T-helper 1 cell treated with Interleukin-12 subunit alpha and Interleukin-12 subunit beta and Interleukin-4 antibody, amounts not matched to agents 30 ng/mL and 1 ng/mL, for 36 hours (primary cell): ENCODE data around the gene SNAI3. TPM values are rescaled to one million over a fixed set of nuclear protein-coding genes. Genes with fewer than 3 reads are reported as not detected.

ENCODE experiments used
- intact Hi-C: fragments of 100-400 bp; cut with micrococcal nuclease; formaldehyde crosslinking; loops from one replicate; pipeline ENCODE4 v1.15.1; 2024
- total RNA-seq: library from RNA; stranded (reverse); gene quantifications from 2 replicates; pipeline ENCODE4 v1.2.3, GENCODE V29; 2022

SNAI3 gene
- total RNA-seq, result 11.7 and 12.1 TPM in 2 replicates

GRCh38 chr16:88686439-88687253 is at the start of gene SNAI3:
Gene SNAI3, minus strand, starts transcription at chr16:88686507. Its CDS starts 101 bp downstream, at chr16:88686406.
- intact Hi-C loops, result loop anchor here (1.0 kb wide), 5 partner anchors 15 to 116 kb away; partner anchors contain the start of genes CTU2, CYBA, MVD and RNF166

- intact Hi-C loops, result loop anchor here (2.0 kb wide), 2 partner anchors 431 to 481 kb away; partner anchors contain the start of gene ZNF778
Measured at GRCh38 chr16:88736088-88736487, 49.8 kb upstream of the SNAI3 start.

- intact Hi-C loops, result loop anchor here (2.0 kb wide), 2 partner anchors 431 to 481 kb away; partner anchors contain the start of gene ZNF778
Measured at GRCh38 chr16:88735616-88736015, 49.3 kb upstream of the SNAI3 start.

- intact Hi-C loops, result no loop called here
Measured at GRCh38 chr16:88735121-88735520, 48.8 kb upstream of the SNAI3 start.

- intact Hi-C loops, result no loop called here
Measured at GRCh38 chr16:88734361-88734728, 48.0 kb upstream of the SNAI3 start.

- intact Hi-C loops, result no loop called here
Measured at GRCh38 chr16:88733630-88734360, 47.5 kb upstream of the SNAI3 start.

- intact Hi-C loops, result no loop called here
Measured at GRCh38 chr16:88732961-88733294, 46.6 kb upstream of the SNAI3 start.

GRCh38 chr16:88732172-88732960 is 46.1 kb upstream of the SNAI3 start:
- intact Hi-C loops, result no loop called here

GRCh38 chr16:88731699-88732098 is 45.4 kb upstream of the SNAI3 start:
- intact Hi-C loops, result no loop called here

- intact Hi-C loops, result no loop called here
Measured at GRCh38 chr16:88730632-88731607, 44.6 kb upstream of the SNAI3 start.

GRCh38 chr16:88727871-88728270 is 41.6 kb upstream of the SNAI3 start:
- intact Hi-C loops, result no loop called here

GRCh38 chr16:88726981-88727380 is 40.7 kb upstream of the SNAI3 start:
- intact Hi-C loops, result no loop called here

GRCh38 chr16:88726408-88726749 is 40.1 kb upstream of the SNAI3 start:
- intact Hi-C loops, result no loop called here

- intact Hi-C loops, result no loop called here
Measured at GRCh38 chr16:88725609-88726407, 39.5 kb upstream of the SNAI3 start.

- intact Hi-C loops, result no loop called here
Measured at GRCh38 chr16:88724855-88725555, 38.7 kb upstream of the SNAI3 start.

- intact Hi-C loops, result no loop called here
Measured at GRCh38 chr16:88723911-88724310, 37.6 kb upstream of the SNAI3 start.

- intact Hi-C loops, result no loop called here
Measured at GRCh38 chr16:88723507-88723887, 37.2 kb upstream of the SNAI3 start.

GRCh38 chr16:88722784-88723506 is 36.6 kb upstream of the SNAI3 start:
- intact Hi-C loops, result no loop called here
